HEK293T (cell line): Measurements from ENCODE around the gene LRGUK.

Experiments
- ARNT ChIP-seq: fragments of 450-650 bp; IDR thresholded peaks from 2 replicates; pipeline ENCODE4 v1.6.1; 2017; ENCODE audit warnings: mild to moderate bottlenecking
- BHLHE40 ChIP-seq: fragments of 450-650 bp; IDR thresholded peaks from 2 replicates; pipeline ENCODE4 v1.6.1; 2016; ENCODE audit warnings: mild to moderate bottlenecking, moderate library complexity, borderline replicate concordance
- CTBP1 ChIP-seq: fragments of 450-650 bp; IDR thresholded peaks from 2 replicates; pipeline ENCODE4 v1.6.1; 2016; ENCODE audit warnings: borderline replicate concordance
- ELF4 ChIP-seq: fragments of 450-650 bp; IDR thresholded peaks from 2 replicates; pipeline ENCODE4 v1.6.1; 2017; ENCODE audit warnings: antibody characterized with exemption
- FOXA1 ChIP-seq: fragments of 450-650 bp; IDR thresholded peaks from 2 replicates; pipeline ENCODE4 v1.6.1; 2016; ENCODE audit warnings: mild to moderate bottlenecking
- FOXK2 ChIP-seq: fragments of 450-650 bp; IDR thresholded peaks from 2 replicates; pipeline ENCODE4 v1.6.1; 2016; ENCODE audit warnings: mild to moderate bottlenecking
- FOXM1 ChIP-seq: fragments of 450-650 bp; IDR thresholded peaks from 2 replicates; pipeline ENCODE4 v1.6.1; 2017; ENCODE audit warnings: mild to moderate bottlenecking, borderline replicate concordance
- LEF1 ChIP-seq: fragments of 450-650 bp; IDR thresholded peaks from 2 replicates; pipeline ENCODE4 v1.6.1; 2017; ENCODE audit warnings: mild to moderate bottlenecking, borderline replicate concordance
- SP1 ChIP-seq: fragments of 450-650 bp; IDR thresholded peaks from 2 replicates; pipeline ENCODE4 v1.6.1; 2017
- SUZ12 ChIP-seq: fragments of 450-650 bp; IDR thresholded peaks from 2 replicates; pipeline ENCODE4 v1.6.1; 2016; ENCODE audit warnings: mild to moderate bottlenecking
- TARDBP ChIP-seq: fragments of 450-650 bp; IDR thresholded peaks from 2 replicates; pipeline ENCODE4 v1.6.1; 2016
- TF ChIP-seq, protein P1 (sequence below): fragments of 450-650 bp; IDR thresholded peaks from 2 replicates; pipeline ENCODE4 v1.6.1; 2016

GRCh38 chr7:134186801-134187200 lies 59.7 kb downstream of the LRGUK start:
- TF ChIP-seq ARNT (no peak), FOXM1 (no peak), FOXA1 (no peak), SUZ12 (no peak), FOXK2 (no peak), SP1 (no peak), LEF1 (no peak), CTBP1 (no peak), ELF4 (no peak), BHLHE40 (no peak), TARDBP (no peak)
- TF ChIP-seq, protein P1, sequence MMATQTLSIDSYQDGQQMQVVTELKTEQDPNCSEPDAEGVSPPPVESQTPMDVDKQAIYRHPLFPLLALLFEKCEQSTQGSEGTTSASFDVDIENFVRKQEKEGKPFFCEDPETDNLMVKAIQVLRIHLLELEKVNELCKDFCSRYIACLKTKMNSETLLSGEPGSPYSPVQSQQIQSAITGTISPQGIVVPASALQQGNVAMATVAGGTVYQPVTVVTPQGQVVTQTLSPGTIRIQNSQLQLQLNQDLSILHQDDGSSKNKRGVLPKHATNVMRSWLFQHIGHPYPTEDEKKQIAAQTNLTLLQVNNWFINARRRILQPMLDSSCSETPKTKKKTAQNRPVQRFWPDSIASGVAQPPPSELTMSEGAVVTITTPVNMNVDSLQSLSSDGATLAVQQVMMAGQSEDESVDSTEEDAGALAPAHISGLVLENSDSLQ = no peak
